Fibroblast of lung (primary cell): Measurements from ENCODE around the gene MAP3K8. TPM values are rescaled to one million over a fixed set of nuclear protein-coding genes. Genes with fewer than 3 reads are reported as not detected.

Experiments used
- DNase-seq, 2 donors: peaks; one replicate each; pipeline versions ENCODE4 v3.0.0 to v3.0.0-alpha.2; 2010; ENCODE audit warnings: low read depth in 2 of 2
- H2AFZ ChIP-seq: 2 replicates; pipeline ENCODE4 v1.5.1; 2012; ENCODE audit warnings: low read length, control low read depth, inconsistent platforms
- H3K27ac ChIP-seq: 2 replicates; pipeline ENCODE4 v1.5.1; 2011; ENCODE audit warnings: low read length, control low read depth; ENCODE audit not compliant: insufficient read depth
- H3K27me3 ChIP-seq: 2 replicates; pipeline ENCODE4 v1.5.1; 2011; ENCODE audit warnings: mild to moderate bottlenecking, low read length; ENCODE audit not compliant: control insufficient read depth, insufficient read depth
- H3K36me3 ChIP-seq: 2 replicates; pipeline ENCODE4 v1.5.1; 2011; ENCODE audit warnings: low read length; ENCODE audit not compliant: control insufficient read depth, insufficient read depth
- H3K4me1 ChIP-seq: 2 replicates; pipeline ENCODE4 v1.5.1; 2011; ENCODE audit warnings: low read length; ENCODE audit not compliant: control insufficient read depth, insufficient read depth; ENCODE audit errors: extremely low read depth
- H3K4me2 ChIP-seq: 2 replicates; pipeline ENCODE4 v1.5.1; 2011; ENCODE audit warnings: low read length, control low read depth; ENCODE audit not compliant: insufficient read depth; ENCODE audit errors: extremely low read depth
- H3K4me3 ChIP-seq, 4 experiments: fragments of 200-600 bp in 1 of 4; sonication (generic) in 1 of 4; replicated peaks in 1 of 4; 2 replicates each; pipeline ENCODE4 v1.5.1; 2011 to 2016; ENCODE audit warnings: low read length in 4 of 4, low read depth in 3 of 4, mild to moderate bottlenecking in 3 of 4, control low read depth in 2 of 4, inconsistent platforms in 1 of 4, mixed read lengths in 1 of 4; ENCODE audit not compliant: insufficient read depth in 1 of 4; ENCODE audit errors: control extremely low read depth in 1 of 4
- H3K79me2 ChIP-seq: 2 replicates; pipeline ENCODE4 v1.5.1; 2012; ENCODE audit warnings: mild to moderate bottlenecking, low read length, inconsistent platforms; ENCODE audit not compliant: control insufficient read depth, insufficient read depth
- H3K9ac ChIP-seq: 2 replicates; pipeline ENCODE4 v1.5.1; 2011; ENCODE audit warnings: mild to moderate bottlenecking, low read length, control low read depth; ENCODE audit not compliant: insufficient read depth
- H3K9me3 ChIP-seq: 2 replicates; pipeline ENCODE4 v1.5.1; 2012; ENCODE audit warnings: low read depth, low read length; ENCODE audit not compliant: control insufficient read depth, insufficient read depth
- H4K20me1 ChIP-seq: 2 replicates; pipeline ENCODE4 v1.5.1; 2011; ENCODE audit warnings: low read length; ENCODE audit not compliant: control insufficient read depth, insufficient read depth; ENCODE audit errors: extremely low read depth
- EZH2 ChIP-seq: IDR thresholded peaks from 2 replicates; pipeline ENCODE4 v1.5.1; 2012; ENCODE audit warnings: low read length, control low read depth, mild to moderate bottlenecking; ENCODE audit errors: missing control alignments
- polyA plus RNA-seq, 2 donors: library from polyadenylated mRNA; depleted of rRNA in 1 of 2; stranded (reverse) in 1 of 2; unstranded in 1 of 2; fragments of >200 nt; gene quantifications; 2 replicates each; pipeline ENCODE4 v1.2.1, GENCODE V29; 2011 to 2012; ENCODE audit warnings: missing spikeins in 1 of 2
- total RNA-seq: library from RNA; depleted of rRNA; stranded (reverse); fragments of >200 nt; gene quantifications from 2 replicates; pipeline ENCODE4 v1.2.1, GENCODE V29; 2014
- TF ChIP-seq, protein P1 (sequence below), 2 donors: IDR thresholded peaks in 1 of 2; conservative IDR thresholded peaks in 1 of 2; 1 replicate in 1 of 2; 2 replicates in 1 of 2; pipeline ENCODE4 v1.5.1; 2011 to 2012; ENCODE audit warnings: low read length in 2 of 2, control low read depth in 1 of 2, inconsistent platforms in 1 of 2, low read depth in 1 of 2, mild to moderate bottlenecking in 1 of 2

The MAP3K8 gene
- total and polyA plus RNA-seq, 2 donors (not counting 1 experiment from before 2014, with no cell fraction given): 20.0 to 52.6 TPM

DNA sequence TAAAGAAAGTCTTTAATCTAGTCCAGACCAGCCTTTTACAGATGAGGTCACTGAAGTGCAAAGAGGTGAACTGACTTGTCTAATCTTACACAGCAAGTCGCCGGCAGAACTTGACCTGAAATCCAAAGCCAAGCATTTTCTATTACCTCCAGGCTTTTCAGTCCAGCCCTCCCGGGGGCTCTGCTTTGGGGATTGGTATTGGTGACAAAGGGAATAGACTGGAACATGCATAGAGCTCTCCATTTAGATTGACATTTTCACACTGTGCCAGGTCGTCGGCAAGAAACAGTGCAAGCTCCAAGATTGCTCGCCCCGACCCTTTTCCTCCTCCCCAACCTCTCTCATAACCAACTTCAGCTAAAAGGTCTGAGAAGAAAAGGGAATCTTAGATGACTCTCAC, 42.7 kb upstream of the MAP3K8 start:
- H3K4me3 ChIP-seq: no peak overlapping the region
- no peak overlapping the region for H3K4me2 ChIP-seq
- TF ChIP-seq, protein P1, sequence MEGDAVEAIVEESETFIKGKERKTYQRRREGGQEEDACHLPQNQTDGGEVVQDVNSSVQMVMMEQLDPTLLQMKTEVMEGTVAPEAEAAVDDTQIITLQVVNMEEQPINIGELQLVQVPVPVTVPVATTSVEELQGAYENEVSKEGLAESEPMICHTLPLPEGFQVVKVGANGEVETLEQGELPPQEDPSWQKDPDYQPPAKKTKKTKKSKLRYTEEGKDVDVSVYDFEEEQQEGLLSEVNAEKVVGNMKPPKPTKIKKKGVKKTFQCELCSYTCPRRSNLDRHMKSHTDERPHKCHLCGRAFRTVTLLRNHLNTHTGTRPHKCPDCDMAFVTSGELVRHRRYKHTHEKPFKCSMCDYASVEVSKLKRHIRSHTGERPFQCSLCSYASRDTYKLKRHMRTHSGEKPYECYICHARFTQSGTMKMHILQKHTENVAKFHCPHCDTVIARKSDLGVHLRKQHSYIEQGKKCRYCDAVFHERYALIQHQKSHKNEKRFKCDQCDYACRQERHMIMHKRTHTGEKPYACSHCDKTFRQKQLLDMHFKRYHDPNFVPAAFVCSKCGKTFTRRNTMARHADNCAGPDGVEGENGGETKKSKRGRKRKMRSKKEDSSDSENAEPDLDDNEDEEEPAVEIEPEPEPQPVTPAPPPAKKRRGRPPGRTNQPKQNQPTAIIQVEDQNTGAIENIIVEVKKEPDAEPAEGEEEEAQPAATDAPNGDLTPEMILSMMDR (conservative IDR thresholded peaks at IDR 0.05 in 1 of 2, IDR thresholded peaks at IDR 0.05 in 1 of 2; ENCODE audit: low read depth in 1 of 2, low read length in 2 of 2): no peak
- no peak for TF ChIP-seq EZH2
- H3K9ac ChIP-seq: no peak overlapping the region
- H3K4me1 ChIP-seq: no peaks in the 10 kb centered on the region
- H3K9me3 ChIP-seq: no peaks in the 10 kb centered on the region
- H4K20me1 ChIP-seq: no peaks in the 10 kb centered on the region
- no peak for DNase-seq
- no peak overlapping the region for H3K27ac ChIP-seq
- no peak overlapping the region for H2AFZ ChIP-seq
- no peaks in the 10 kb centered on the region for H3K36me3 ChIP-seq
- H3K79me2 ChIP-seq: no peaks in the 10 kb centered on the region
- peaks cover 7% of the 10 kb centered on the region for H3K27me3 ChIP-seq

DNA sequence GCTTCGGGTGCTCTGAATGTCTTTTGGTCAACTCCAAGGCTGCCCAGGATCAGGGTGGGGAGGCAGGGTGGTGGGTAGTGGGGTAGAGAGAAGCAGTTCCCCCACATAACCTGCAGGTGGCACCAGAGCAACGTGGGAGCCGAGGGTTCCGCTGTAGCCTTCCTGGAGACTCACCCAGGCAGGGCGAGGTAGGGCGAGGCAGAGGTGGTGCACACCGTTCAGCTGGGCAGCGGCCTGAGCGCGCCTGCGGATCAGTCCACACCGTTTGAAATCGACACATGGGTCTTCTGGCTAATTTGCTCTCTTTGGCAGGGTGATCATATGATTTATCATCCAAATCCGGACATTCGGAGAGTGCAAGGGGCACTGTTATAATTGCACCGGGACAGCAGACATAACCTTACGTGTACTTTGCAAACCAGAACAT, 41.4 kb upstream of the MAP3K8 start:
- Histone ChIP-seq H3K4me3 (peak overlapping the region in 2 of 4 experiments; percentile 25 to 36), H3K27me3 (peaks cover 7% of the 10 kb centered on the region), H3K9me3 (no peaks in the 10 kb centered on the region), H3K27ac (no peak overlapping the region), H3K9ac (no peak overlapping the region), H4K20me1 (no peaks in the 10 kb centered on the region), H3K79me2 (no peaks in the 10 kb centered on the region), H3K4me2 (peak overlapping the region; percentile 82), H2AFZ (peak overlapping the region; percentile 69), H3K4me1 (no peaks in the 10 kb centered on the region), H3K36me3 (no peaks in the 10 kb centered on the region)
- DNase-seq: peak; percentile 39 to 54
- TF ChIP-seq EZH2: no peak
- TF ChIP-seq, protein P1 (conservative IDR thresholded peaks at IDR 0.05 in 1 of 2, IDR thresholded peaks at IDR 0.05 in 1 of 2; ENCODE audit: low read depth in 1 of 2, low read length in 2 of 2): peak; percentile 93 to 98

DNA sequence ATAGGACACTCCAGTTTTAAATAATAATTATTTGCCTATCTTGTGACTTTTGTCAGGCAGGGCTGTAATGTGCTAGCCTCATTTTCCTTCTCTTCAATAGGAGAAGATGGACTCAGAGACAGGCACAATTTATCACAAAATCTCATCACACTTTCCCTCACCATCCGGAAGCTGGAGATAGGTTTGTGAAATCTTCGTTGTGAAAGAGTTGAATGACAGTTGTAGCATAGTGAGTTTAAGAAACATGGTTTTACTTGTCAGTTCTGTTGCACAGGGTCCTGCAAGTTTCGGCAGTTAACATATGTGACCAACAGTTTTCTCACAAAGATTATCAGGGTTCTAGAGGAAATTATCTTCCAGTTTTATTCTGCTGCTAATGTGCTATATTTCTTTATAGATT, 37.7 kb upstream of the MAP3K8 start:
- H3K4me2 ChIP-seq: no peak overlapping the region
- H3K4me1 ChIP-seq: no peaks in the 10 kb centered on the region
- no peaks in the 10 kb centered on the region for H3K36me3 ChIP-seq
- H3K4me3 ChIP-seq: no peak overlapping the region
- H3K79me2 ChIP-seq: no peaks in the 10 kb centered on the region
- no peaks in the 10 kb centered on the region for H4K20me1 ChIP-seq
- H3K9me3 ChIP-seq: no peaks in the 10 kb centered on the region
- no peak overlapping the region for H3K27ac ChIP-seq
- TF ChIP-seq EZH2: no peak
- TF ChIP-seq, protein P1 (conservative IDR thresholded peaks at IDR 0.05 in 1 of 2, IDR thresholded peaks at IDR 0.05 in 1 of 2; ENCODE audit: low read depth in 1 of 2, low read length in 2 of 2): no peak
- no peak overlapping the region for H3K9ac ChIP-seq
- no peak overlapping the region for H2AFZ ChIP-seq
- no peak for DNase-seq
- peaks cover 5% of the 10 kb centered on the region for H3K27me3 ChIP-seq
